ENCODE results near the gene TMEM203. TPM values are rescaled to one million over a fixed set of nuclear protein-coding genes. Genes with fewer than 3 reads are reported as not detected.
A peak's percentile ranks its signal among the peaks of the same experiment; 100 is the strongest.

The TMEM203 gene
- total RNA-seq, 1 experiment from 2014 or later, result 35.5 TPM

DNA sequence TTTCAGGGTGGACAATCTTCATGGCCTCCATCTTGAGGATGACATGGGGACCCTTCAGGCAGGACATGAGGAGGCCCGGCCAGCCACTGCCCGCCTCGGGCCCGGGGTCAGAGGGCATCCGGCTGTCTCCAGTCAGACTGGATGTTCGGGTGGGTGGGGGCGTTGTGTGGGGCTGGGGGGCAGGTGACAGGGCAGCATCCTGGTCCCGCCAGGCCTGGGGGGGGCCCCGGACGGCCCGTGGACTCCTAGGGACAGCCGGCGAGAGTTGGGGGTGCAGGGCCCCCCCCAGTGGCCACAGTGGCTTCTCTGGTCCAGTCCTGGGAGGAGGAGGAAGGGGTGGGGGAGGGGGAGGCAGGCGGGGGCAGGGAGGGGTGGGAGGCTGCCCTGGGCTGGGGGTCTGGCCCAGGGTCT lies 15.7 kb upstream of the TMEM203 start:
- Mint-ChIP-seq H3K4me1 (peaks cover 4 to 8% of the 10 kb centered on the region in 2 experiments), H3K9me3 (no peaks in the 10 kb centered on the region), H3K27me3 (ENCODE audit: low read depth) (no peaks in the 10 kb centered on the region), H3K27ac (no peak overlapping the region), H3K36me3 (ENCODE audit: insufficient read depth in 1 of 3, low read depth in 3 of 3) (peaks cover 0 to 11% (median 0%) of the 10 kb centered on the region in 3 experiments; a peak in 1 of 7 replicates), H3K4me3 (peak overlapping the region; percentile 22 to 60; a peak in 3 of 5 replicates)
- TF ChIP-seq, protein P1, sequence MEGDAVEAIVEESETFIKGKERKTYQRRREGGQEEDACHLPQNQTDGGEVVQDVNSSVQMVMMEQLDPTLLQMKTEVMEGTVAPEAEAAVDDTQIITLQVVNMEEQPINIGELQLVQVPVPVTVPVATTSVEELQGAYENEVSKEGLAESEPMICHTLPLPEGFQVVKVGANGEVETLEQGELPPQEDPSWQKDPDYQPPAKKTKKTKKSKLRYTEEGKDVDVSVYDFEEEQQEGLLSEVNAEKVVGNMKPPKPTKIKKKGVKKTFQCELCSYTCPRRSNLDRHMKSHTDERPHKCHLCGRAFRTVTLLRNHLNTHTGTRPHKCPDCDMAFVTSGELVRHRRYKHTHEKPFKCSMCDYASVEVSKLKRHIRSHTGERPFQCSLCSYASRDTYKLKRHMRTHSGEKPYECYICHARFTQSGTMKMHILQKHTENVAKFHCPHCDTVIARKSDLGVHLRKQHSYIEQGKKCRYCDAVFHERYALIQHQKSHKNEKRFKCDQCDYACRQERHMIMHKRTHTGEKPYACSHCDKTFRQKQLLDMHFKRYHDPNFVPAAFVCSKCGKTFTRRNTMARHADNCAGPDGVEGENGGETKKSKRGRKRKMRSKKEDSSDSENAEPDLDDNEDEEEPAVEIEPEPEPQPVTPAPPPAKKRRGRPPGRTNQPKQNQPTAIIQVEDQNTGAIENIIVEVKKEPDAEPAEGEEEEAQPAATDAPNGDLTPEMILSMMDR (conservative IDR thresholded peaks at IDR 0.05), result no peak
- no peaks in the 10 kb centered on the region for H3K27me3 ChIP-seq (ENCODE audit: insufficient read depth, low read length)
- H2AK5ac ChIP-seq (ENCODE audit: insufficient read length, low read length), result no peak overlapping the region
- no peak overlapping the region for H3K14ac ChIP-seq (ENCODE audit: insufficient read depth, low read length)
- no peak overlapping the region for H4K91ac ChIP-seq (ENCODE audit: insufficient read length, low read depth, low read length)
- no peak overlapping the region for H2BK120ac ChIP-seq (ENCODE audit: low read depth, low read length, poor library complexity, severe bottlenecking)
- H3K23me2 ChIP-seq (ENCODE audit: insufficient read length, low read depth, low read length, poor library complexity, severe bottlenecking), result peaks cover 18% of the 10 kb centered on the region
- H4K5ac ChIP-seq (ENCODE audit: insufficient read length, low read depth, low read length), result no peak overlapping the region
- H3K9me3 ChIP-seq (ENCODE audit: control insufficient read depth, low read depth, low read length), result no peaks in the 10 kb centered on the region
- H2BK5ac ChIP-seq (ENCODE audit: insufficient read length, low read length), result no peak overlapping the region
- no peak overlapping the region for H3K4ac ChIP-seq (ENCODE audit: low read depth, low read length)
- no peak overlapping the region for H2AFZ ChIP-seq (ENCODE audit: low read length)
- no peak for DNase-seq
- no peak overlapping the region for H3T11ph ChIP-seq (ENCODE audit: low read length)
- H2BK20ac ChIP-seq (ENCODE audit: low read depth, low read length, poor library complexity, severe bottlenecking), result no peak overlapping the region
- no peak overlapping the region for H3K4me2 ChIP-seq (ENCODE audit: insufficient read depth, insufficient read length, low read length)
- no peak overlapping the region for H3K9ac ChIP-seq (ENCODE audit: extremely low read depth, insufficient read length, low read length)
- no peaks in the 10 kb centered on the region for H3K79me1 ChIP-seq (ENCODE audit: insufficient read depth, low read depth, low read length, poor library complexity, severe bottlenecking)
- no peak overlapping the region for H2BK12ac ChIP-seq (ENCODE audit: insufficient read length, low read depth, low read length)
- no peak overlapping the region for H3K23ac ChIP-seq (ENCODE audit: insufficient read length, low read depth, low read length)
- H3K56ac ChIP-seq (ENCODE audit: insufficient read length, low read depth, low read length), result no peak overlapping the region
- H3K27ac ChIP-seq (ENCODE audit: insufficient read length, low read depth, low read length), result no peak overlapping the region
- no peaks in the 10 kb centered on the region for H4K20me1 ChIP-seq (ENCODE audit: control insufficient read depth, insufficient read depth, insufficient read length)
- H4K8ac ChIP-seq (replicated peaks; ENCODE audit: insufficient read length, low read depth, low read length), result no peak overlapping the region
- no peaks in the 10 kb centered on the region for H3K79me2 ChIP-seq (ENCODE audit: insufficient read depth, low read length)
- H3K18ac ChIP-seq (ENCODE audit: insufficient read length, low read depth, low read length), result no peak overlapping the region
- WGBS (ENCODE audit: extremely low coverage, insufficient read length, low lambda C conversion rate), result no CpG with 5 or more reads among the region's 14 CpGs
- no peak overlapping the region for H2BK15ac ChIP-seq (ENCODE audit: low read depth, low read length)
- H3K4me1 ChIP-seq (ENCODE audit: insufficient read depth, low read length), result no peaks in the 10 kb centered on the region; the same call in 1 of the 2 replicates
